Measurements from ENCODE around the gene ELMO1. TPM values are rescaled to one million over a fixed set of nuclear protein-coding genes. Genes with fewer than 3 reads are reported as not detected.

The ELMO1 gene
- total RNA-seq, 1 experiment from 2014 or later: 7.8 TPM

DNA sequence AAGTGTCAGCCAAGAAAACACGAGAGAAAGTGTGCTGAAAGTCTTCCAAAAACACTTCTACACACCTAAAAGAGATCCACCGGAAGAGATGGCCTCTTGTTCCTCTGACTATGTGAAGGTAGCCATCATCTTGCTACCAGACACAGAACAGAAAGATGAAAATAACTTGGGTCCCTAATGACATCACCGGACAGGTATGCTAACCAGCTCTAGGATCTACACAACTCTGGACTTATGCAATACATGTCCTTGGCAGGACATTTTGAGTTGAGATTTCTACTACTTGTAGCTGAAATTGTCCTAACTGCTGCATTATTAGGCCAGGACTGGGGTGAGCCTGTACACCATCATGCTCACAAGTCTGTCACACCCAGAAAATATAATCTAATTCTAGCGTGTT lies 358.7 kb downstream of the ELMO1 start:
- H3K4me1 Mint-ChIP-seq: peaks cover 5% of the 10 kb centered on the region in 2 experiments
- peaks cover 0 to 3% (median 0%) of the 10 kb centered on the region in 3 experiments; a peak in 2 of 7 replicates for H3K36me3 Mint-ChIP-seq (ENCODE audit: insufficient read depth in 1 of 3, low read depth in 3 of 3)
- no peak overlapping the region for H4K5ac ChIP-seq (ENCODE audit: insufficient read length, low read depth, low read length)
- H2BK120ac ChIP-seq (ENCODE audit: low read depth, low read length, poor library complexity, severe bottlenecking): no peak overlapping the region
- H2AFZ ChIP-seq (ENCODE audit: low read length): no peak overlapping the region
- no peak overlapping the region for H4K8ac ChIP-seq (replicated peaks; ENCODE audit: insufficient read length, low read depth, low read length)
- H3K27me3 ChIP-seq (ENCODE audit: insufficient read depth, low read length): no peaks in the 10 kb centered on the region
- no peak overlapping the region for H3K27ac Mint-ChIP-seq
- no peaks in the 10 kb centered on the region for H3K4me1 ChIP-seq (ENCODE audit: insufficient read depth, low read length)
- no peak overlapping the region for H2AK5ac ChIP-seq (ENCODE audit: insufficient read length, low read length)
- H3K4me2 ChIP-seq (ENCODE audit: insufficient read depth, insufficient read length, low read length): no peak overlapping the region
- TF ChIP-seq, protein P1, sequence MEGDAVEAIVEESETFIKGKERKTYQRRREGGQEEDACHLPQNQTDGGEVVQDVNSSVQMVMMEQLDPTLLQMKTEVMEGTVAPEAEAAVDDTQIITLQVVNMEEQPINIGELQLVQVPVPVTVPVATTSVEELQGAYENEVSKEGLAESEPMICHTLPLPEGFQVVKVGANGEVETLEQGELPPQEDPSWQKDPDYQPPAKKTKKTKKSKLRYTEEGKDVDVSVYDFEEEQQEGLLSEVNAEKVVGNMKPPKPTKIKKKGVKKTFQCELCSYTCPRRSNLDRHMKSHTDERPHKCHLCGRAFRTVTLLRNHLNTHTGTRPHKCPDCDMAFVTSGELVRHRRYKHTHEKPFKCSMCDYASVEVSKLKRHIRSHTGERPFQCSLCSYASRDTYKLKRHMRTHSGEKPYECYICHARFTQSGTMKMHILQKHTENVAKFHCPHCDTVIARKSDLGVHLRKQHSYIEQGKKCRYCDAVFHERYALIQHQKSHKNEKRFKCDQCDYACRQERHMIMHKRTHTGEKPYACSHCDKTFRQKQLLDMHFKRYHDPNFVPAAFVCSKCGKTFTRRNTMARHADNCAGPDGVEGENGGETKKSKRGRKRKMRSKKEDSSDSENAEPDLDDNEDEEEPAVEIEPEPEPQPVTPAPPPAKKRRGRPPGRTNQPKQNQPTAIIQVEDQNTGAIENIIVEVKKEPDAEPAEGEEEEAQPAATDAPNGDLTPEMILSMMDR (conservative IDR thresholded peaks at IDR 0.05): no peak
- H3K14ac ChIP-seq (ENCODE audit: insufficient read depth, low read length): no peak overlapping the region
- DNase-seq: no peak
- no peak overlapping the region for H2BK12ac ChIP-seq (ENCODE audit: insufficient read length, low read depth, low read length)
- no peak overlapping the region for H3K23ac ChIP-seq (ENCODE audit: insufficient read length, low read depth, low read length)
- no peaks in the 10 kb centered on the region for H4K20me1 ChIP-seq (ENCODE audit: control insufficient read depth, insufficient read depth, insufficient read length)
- H3K18ac ChIP-seq (ENCODE audit: insufficient read length, low read depth, low read length): no peak overlapping the region
- no peak overlapping the region for H3K4ac ChIP-seq (ENCODE audit: low read depth, low read length)
- H3K9ac ChIP-seq (ENCODE audit: extremely low read depth, insufficient read length, low read length): no peak overlapping the region
- H4K91ac ChIP-seq (ENCODE audit: insufficient read length, low read depth, low read length): no peak overlapping the region
- H2BK20ac ChIP-seq (ENCODE audit: low read depth, low read length, poor library complexity, severe bottlenecking): no peak overlapping the region
- H3K79me2 ChIP-seq (ENCODE audit: insufficient read depth, low read length): no peaks in the 10 kb centered on the region
- no CpG with 5 or more reads among the region's 4 CpGs for WGBS (ENCODE audit: extremely low coverage, insufficient read length, low lambda C conversion rate)
- H3K27ac ChIP-seq (ENCODE audit: insufficient read length, low read depth, low read length): no peak overlapping the region
- no peak overlapping the region for H3K4me3 Mint-ChIP-seq
- H2BK5ac ChIP-seq (ENCODE audit: insufficient read length, low read length): no peak overlapping the region
- H3K9me3 Mint-ChIP-seq: peaks cover 0 to 3% of the 10 kb centered on the region in 2 experiments; a peak in 2 of 5 replicates
- H3K9me3 ChIP-seq (ENCODE audit: control insufficient read depth, low read depth, low read length): no peaks in the 10 kb centered on the region
- no peak overlapping the region for H3T11ph ChIP-seq (ENCODE audit: low read length)
- no peak overlapping the region for H2BK15ac ChIP-seq (ENCODE audit: low read depth, low read length)
- no peaks in the 10 kb centered on the region for H3K27me3 Mint-ChIP-seq (ENCODE audit: low read depth)
- no peaks in the 10 kb centered on the region for H3K79me1 ChIP-seq (ENCODE audit: insufficient read depth, low read depth, low read length, poor library complexity, severe bottlenecking)
- H3K23me2 ChIP-seq (ENCODE audit: insufficient read length, low read depth, low read length, poor library complexity, severe bottlenecking): no peaks in the 10 kb centered on the region
- no peak overlapping the region for H3K56ac ChIP-seq (ENCODE audit: insufficient read length, low read depth, low read length)
